AG09309 (cell line): Measurements from ENCODE around the gene MIF4GD.

Source experiments
- DNase-seq: peaks from one replicate; pipeline ENCODE4 v3.0.0-alpha.2; 2010; ENCODE audit warnings: low read depth
- H3K4me3 ChIP-seq: 2 replicates; pipeline ENCODE4 v1.5.1; 2011; ENCODE audit warnings: mild to moderate bottlenecking, low read depth, low read length, moderate library complexity; ENCODE audit not compliant: control insufficient read depth
- TF ChIP-seq, protein P1 (sequence below): IDR thresholded peaks from 2 replicates; pipeline ENCODE4 v1.5.1; 2011; ENCODE audit warnings: mild to moderate bottlenecking, low read depth, low read length, inconsistent platforms; ENCODE audit not compliant: insufficient read depth, control insufficient read depth; ENCODE audit errors: missing control alignments

MIF4GD gene

GRCh38 chr17:75225016-75225415 lies 46.0 kb downstream of the MIF4GD start:
- TF ChIP-seq, protein P1, sequence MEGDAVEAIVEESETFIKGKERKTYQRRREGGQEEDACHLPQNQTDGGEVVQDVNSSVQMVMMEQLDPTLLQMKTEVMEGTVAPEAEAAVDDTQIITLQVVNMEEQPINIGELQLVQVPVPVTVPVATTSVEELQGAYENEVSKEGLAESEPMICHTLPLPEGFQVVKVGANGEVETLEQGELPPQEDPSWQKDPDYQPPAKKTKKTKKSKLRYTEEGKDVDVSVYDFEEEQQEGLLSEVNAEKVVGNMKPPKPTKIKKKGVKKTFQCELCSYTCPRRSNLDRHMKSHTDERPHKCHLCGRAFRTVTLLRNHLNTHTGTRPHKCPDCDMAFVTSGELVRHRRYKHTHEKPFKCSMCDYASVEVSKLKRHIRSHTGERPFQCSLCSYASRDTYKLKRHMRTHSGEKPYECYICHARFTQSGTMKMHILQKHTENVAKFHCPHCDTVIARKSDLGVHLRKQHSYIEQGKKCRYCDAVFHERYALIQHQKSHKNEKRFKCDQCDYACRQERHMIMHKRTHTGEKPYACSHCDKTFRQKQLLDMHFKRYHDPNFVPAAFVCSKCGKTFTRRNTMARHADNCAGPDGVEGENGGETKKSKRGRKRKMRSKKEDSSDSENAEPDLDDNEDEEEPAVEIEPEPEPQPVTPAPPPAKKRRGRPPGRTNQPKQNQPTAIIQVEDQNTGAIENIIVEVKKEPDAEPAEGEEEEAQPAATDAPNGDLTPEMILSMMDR = no peak
- H3K4me3 ChIP-seq = no peak overlapping the region
- DNase-seq = no peak

DNA sequence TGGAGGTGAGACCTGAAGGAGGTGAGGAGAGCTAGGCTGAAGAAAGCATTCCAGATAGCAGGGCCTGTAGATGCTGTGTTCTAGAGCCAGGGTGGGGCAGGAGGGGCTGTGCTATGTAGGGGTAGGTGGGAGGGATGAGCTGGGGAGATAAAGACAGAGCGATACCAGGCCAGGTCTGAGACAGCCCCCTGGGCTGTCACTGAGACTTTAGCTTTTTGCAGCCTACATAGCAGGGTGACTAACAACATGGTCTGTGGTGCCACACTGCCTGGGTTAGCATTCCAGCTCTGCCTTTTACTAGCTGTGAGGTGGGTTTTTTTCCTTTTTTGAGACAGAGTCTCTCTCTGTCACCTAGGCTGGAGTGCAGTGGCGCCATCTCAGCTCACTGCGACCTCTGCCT lies 51.2 kb downstream of the MIF4GD start:
- TF ChIP-seq, protein P1 = no peak
- DNase-seq = no peak
- H3K4me3 ChIP-seq = no peak overlapping the region

- TF ChIP-seq, protein P1 = no peak
- no peak overlapping the region for H3K4me3 ChIP-seq
- no peak for DNase-seq
These were observed 52.9 kb downstream of the MIF4GD start for GRCh38 chr17:75218131-75218530.
